ENCODE measurements around the gene SHROOM3.
"Not testable (repeated sequence)": the region's sequence is repeated elsewhere in the genome, so short reads cannot be mapped to it uniquely, and the experiment has no call there.

- TF ChIP-seq PLRG1 (conservative IDR thresholded peaks at IDR 0.05); POLR2AphosphoS5 (IDR thresholded peaks at IDR 0.05; ENCODE audit: low read depth, low read length); RNF2 (conservative IDR thresholded peaks at IDR 0.05; ENCODE audit: low read depth): not testable (repeated sequence)
These were observed 287.1 kb downstream of the SHROOM3 start for GRCh38 chr4:76722146-76722545.

Measured in HepG2 (cell line).